Measurements from ENCODE around the gene PDK3. TPM values are rescaled to one million over a fixed set of nuclear protein-coding genes. Genes with fewer than 3 reads are reported as not detected.

Gene PDK3
- 6.9 and 11.6 TPM in 2 replicates for total RNA-seq

DNA sequence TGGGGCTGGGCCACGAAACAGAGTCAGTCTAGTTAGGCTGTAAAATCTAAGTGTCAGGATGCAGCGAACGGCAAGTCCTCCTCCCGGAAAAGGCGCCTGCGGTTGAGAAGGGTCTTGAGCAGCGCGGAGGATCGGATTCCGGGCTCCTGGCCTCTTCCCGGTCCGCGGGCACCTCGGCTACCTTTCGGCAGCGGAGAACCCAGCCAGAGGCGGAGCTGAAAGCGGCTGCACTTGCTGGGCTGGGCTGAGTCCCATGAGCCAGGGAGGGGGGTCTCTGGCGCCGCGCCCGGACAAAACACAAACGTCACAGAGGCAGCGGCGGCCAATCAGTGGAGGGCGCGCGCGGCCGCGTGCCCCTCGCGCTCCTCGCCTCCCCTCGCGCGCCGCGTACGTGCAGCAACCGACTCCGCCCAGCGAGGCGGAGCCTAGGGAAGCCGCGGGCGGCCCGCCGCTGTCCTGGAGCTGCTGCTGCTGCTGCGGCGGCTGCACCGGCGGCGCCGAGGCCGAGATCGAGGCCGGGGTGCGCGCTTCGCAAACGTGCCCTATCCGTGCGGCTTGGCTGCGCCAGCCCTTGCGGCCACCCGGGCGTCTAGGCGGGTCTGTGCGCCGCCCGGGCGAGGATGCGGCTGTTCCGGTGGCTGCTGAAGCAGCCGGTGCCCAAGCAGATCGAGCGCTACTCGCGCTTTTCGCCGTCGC is at the start of gene PDK3:
Gene PDK3, plus strand, starts transcription at position 451 of the 696 bp plus-strand sequence. Its CDS starts 170 bp downstream, at position 621.

Small RNA genes lying within 50 kb of the gene (small RNA-seq; reads per million reads assigned to genes)
- gene SNRPEP9: not detected

Other genes starting within 250 kb of the PDK3 start
- gene SUPT20HL2, start 151.2 kb upstream of the PDK3 start, total RNA-seq: not detected in 2 replicates
- not detected in 2 replicates for gene SUPT20HL1, start 104.6 kb upstream of the PDK3 start, total RNA-seq
- gene PCYT1B, start 182.1 kb downstream of the PDK3 start, total RNA-seq: under 0.01 and 0.10 TPM in 2 replicates
- gene POLA1, start 228.6 kb downstream of the PDK3 start, total RNA-seq: 12.4 and 17.3 TPM in 2 replicates